ENCODE measurements around the gene ALDH3B1. TPM values are rescaled to one million over a fixed set of nuclear protein-coding genes. Genes with fewer than 3 reads are reported as not detected.

Gene ALDH3B1
- total and polyA plus RNA-seq, 9 of the 15 experiments (the other 6 are each of a cell fraction or from before 2014, with no cell fraction given), result 0.01 to 0.35 (median 0.07) TPM; not detected in 2

GRCh38 chr11:68040101-68040956 lies 30.2 kb downstream of the ALDH3B1 start:
- Histone ChIP-seq H3K79me2 (ENCODE audit: control insufficient read depth, insufficient read depth, low read length) (peaks cover 37% of the 10 kb centered on the region), H3K9me3 (replicated peaks; ENCODE audit: control insufficient read depth, insufficient read depth, low read depth, low read length) (no peaks in the 10 kb centered on the region), H3K27me3 (ENCODE audit: control insufficient read depth in 2 of 2, insufficient read depth in 2 of 2, low read length in 2 of 2) (no peaks in the 10 kb centered on the region), H3K27ac (ENCODE audit: extremely low read depth, low read depth, low read length) (peak overlapping the region; percentile 83), H3K4me2 (ENCODE audit: insufficient read depth, low read length) (peak overlapping the region; percentile 74), H4K20me1 (replicated peaks; ENCODE audit: control insufficient read depth, insufficient read depth, low read length) (peaks cover 4% of the 10 kb centered on the region; the same call in 1 of the 2 replicates), H2AFZ (ENCODE audit: low read depth, low read length) (peak overlapping the region; percentile 66), H3K4me1 (replicated peaks in 1 of 2; ENCODE audit: control insufficient read depth in 2 of 2, insufficient read depth in 2 of 2, low read length in 2 of 2) (peaks cover 44 to 93% of the 10 kb centered on the region in 2 experiments), H3K9me1 (ENCODE audit: control insufficient read depth, insufficient read depth, low read length) (no peaks in the 10 kb centered on the region), H3K4me3 (peak overlapping the region; percentile 92), H3K36me3 (ENCODE audit: control insufficient read depth, insufficient read depth, low read length) (peaks cover 51% of the 10 kb centered on the region; the same call in 2 of the 3 replicates), H3K9ac (ENCODE audit: insufficient read depth in 1 of 2, low read depth in 2 of 2, low read length in 2 of 2) (peak overlapping the region; percentile 72 to 90)
- BruUV-seq (replicated peaks), result TSS peak; percentile 41
- in situ Hi-C loops (cut with MboI) (no loop called here), intact Hi-C loops (cut with micrococcal nuclease) (no loop called here)
- POLR2A ChIA-PET, result interaction anchor here (0.6 to 4.9 kb wide), 6 partner anchors 8 to 43 kb away, joined by 3 to 55 read pairs (median 7); partner anchors contain the start of gene NDUFS8
- CTCF ChIA-PET (ENCODE audit: low intra/inter-chr PET ratio), result interaction anchor here (0.6 kb wide), 1 partner anchor 272 kb away, joined by 3 read pairs; no protein-coding TSS in a partner anchor
- ATAC-seq (peak; percentile 48), DNase-seq (ENCODE audit: extremely low read depth in 1 of 4, low spot score in 3 of 4) (peak in 3 of 4 experiments; percentile 51 to 71 (median 69)), FAIRE-seq (peak; percentile 52)
- 6% methylated on average over 16 of the region's 22 CpGs for WGBS (ENCODE audit: insufficient coverage, low coverage, missing lambda C conversion rate)
- 0 out of 2 replicates have a peak, but pooled peaks have one; percentile 36 for TF ChIP-seq MYNN (IDR thresholded peaks at IDR 0.05)
- no peak for TF ChIP-seq MYNN (CRISPR knock-in tag; IDR thresholded peaks at IDR 0.05)
- TF ChIP-seq SP1 (CRISPR knock-in tag; IDR thresholded peaks at IDR 0.05), result peak; percentile 27; the same call in 1 of the 2 replicates
- TF ChIP-seq PBX2 (CRISPR knock-in tag; IDR thresholded peaks at IDR 0.05; ENCODE audit: low read depth), result no peak
- TF ChIP-seq PBX2 (tag; conservative IDR thresholded peaks at IDR 0.05; ENCODE audit: low read depth), result no peak
- TF ChIP-seq JUND (IDR thresholded peaks at IDR 0.05; ENCODE audit: borderline replicate concordance, low read depth, low read length), result 0 out of 2 replicates have a peak, but pooled peaks have one; percentile 9
- no peak for TF ChIP-seq JUND (tag; IDR thresholded peaks at IDR 0.05; ENCODE audit: borderline replicate concordance, low read depth, low read length)
- TF ChIP-seq CXXC5 (CRISPR knock-in tag; IDR thresholded peaks at IDR 0.05), result peak; percentile 15
- TF ChIP-seq SRSF1 (IDR thresholded peaks at IDR 0.05; ENCODE audit: low read depth, low read length), result no peak
- TF ChIP-seq DACH1 (IDR thresholded peaks at IDR 0.05; ENCODE audit: partially characterized antibody), result no peak
- TF ChIP-seq ZBTB5 (IDR thresholded peaks at IDR 0.05), result no peak
- TF ChIP-seq HNRNPL (IDR thresholded peaks at IDR 0.05; ENCODE audit: low read depth, low read length), result no peak
- TF ChIP-seq FOXP4 (CRISPR knock-in tag; IDR thresholded peaks at IDR 0.05; ENCODE audit: borderline replicate concordance), result no peak

Measured in K562 (cell line).